Heart left ventricle (tissue), 16 donors: ENCODE measurements around the gene HOXB6. TPM values are rescaled to one million over a fixed set of nuclear protein-coding genes. Genes with fewer than 3 reads are reported as not detected.

Source experiments
- ATAC-seq, 4 donors: fragments of 200-7000 bp; cut with Tn5 transposase; one replicate each; pipeline ENCODE4 v1.9.1; 2020 to 2022; ENCODE audit warnings: moderate library complexity in 4 of 4, mild to moderate bottlenecking in 3 of 4, moderate number of reproducible peaks in 1 of 4
- DNase-seq, 5 donors: peaks; one replicate each; pipeline ENCODE4 v3.0.0-alpha.2; 2020
- H3K27ac ChIP-seq, 12 donors: fragments of 200-600 bp; sonication (generic) in 4 of 12; one replicate each; pipeline versions ENCODE4 v1.5.0 to v1.8.0; 2016 to 2022; ENCODE audit warnings: mild to moderate bottlenecking in 2 of 12
- H3K27me3 ChIP-seq, 9 donors: fragments of 200-600 bp; sonication (generic) in 2 of 9; one replicate each; pipeline versions ENCODE4 v1.5.1 to v1.8.0; 2016 to 2022; ENCODE audit warnings: mild to moderate bottlenecking in 3 of 9
- H3K36me3 ChIP-seq, 9 donors: fragments of 200-600 bp; sonication (generic) in 2 of 9; one replicate each; pipeline versions ENCODE4 v1.5.0 to v1.8.0; 2018 to 2022; ENCODE audit warnings: mild to moderate bottlenecking in 2 of 9
- H3K4me1 ChIP-seq, 12 donors: fragments of 200-600 bp; sonication (generic) in 4 of 12; one replicate each; pipeline versions ENCODE4 v1.5.0 to v1.8.0; 2016 to 2022; ENCODE audit warnings: mild to moderate bottlenecking in 3 of 12
- H3K4me3 ChIP-seq, 12 donors: fragments of 200-600 bp; sonication (generic) in 4 of 12; one replicate each; pipeline versions ENCODE4 v1.5.0 to v1.8.0; 2017 to 2022; ENCODE audit warnings: mild to moderate bottlenecking in 9 of 12, moderate library complexity in 4 of 12
- H3K9me3 ChIP-seq, 12 donors: fragments of 200-600 bp; sonication (generic) in 4 of 12; one replicate each; pipeline versions ENCODE4 v1.5.0 to v1.8.0; 2016 to 2022; ENCODE audit warnings: mild to moderate bottlenecking in 1 of 12
- POLR2A ChIP-seq, 2 donors: fragments of 450-650 bp; IDR thresholded peaks; one replicate each; pipeline ENCODE4 v1.6.1; 2017; ENCODE audit warnings: antibody characterized with exemption in 2 of 2, mild to moderate bottlenecking in 2 of 2, moderate library complexity in 2 of 2
- WGBS, 4 donors: extraction: QIAGEN DNeasy Blood & Tissue Kit in 2 of 4; methylation state at CpG; one replicate each; pipeline versions ENCODE4 v1.1.5 to v1.1.7; 2013 to 2018; 5-methylcytosine and 5-hydroxymethylcytosine counted together
- intact Hi-C, 10 donors: fragments of 100-400 bp; cut with DNase I; formaldehyde crosslinking; loops; one replicate each; pipeline versions ENCODE4 v1.11.1 to v1.14.2; 2022
- polyA plus RNA-seq, 2 donors: library from polyadenylated mRNA; stranded (reverse); fragments of 200-250 nt; gene quantifications; one replicate each; pipeline ENCODE4 v1.2.3, GENCODE V29; 2013
- total RNA-seq, 9 donors: library from RNA; depleted of rRNA in 2 of 9; stranded (reverse); fragments of >200 nt in 2 of 9; fragmentation: NEBNext Ultra II Directional in 3 of 9; extraction: Animal tissue kit (Norgen Biotek cat#: 25700) in 3 of 9; gene quantifications; one replicate each; pipeline versions ENCODE4 v1.1.0 to v1.2.4, GENCODE V29; 2016 to 2023
- TF ChIP-seq, protein P1 (sequence below), 12 donors: fragments of 200-600 bp; sonication (generic) in 4 of 12; IDR thresholded peaks; one replicate each; pipeline versions ENCODE4 v1.5.0 to v1.8.0; 2018 to 2022; ENCODE audit warnings: antibody characterized with exemption in 12 of 12, mild to moderate bottlenecking in 5 of 12
- donor health status: ischemic (EF 13 %, LVEDD 7.1; RV severe dilation, severe dysfunction).
- donor health status: healthy with polysubstance abuse.
- donor health status: DM: no; HTN: yes; CAD: no.
- donor health status: DM: no; HTN: no; CAD: no.
- donor health status: ischemic (EF 25% LVEDD 6.9; RV normal size, moderate dysfunction).
- donor health status: ischemic (EF 25% LVEDD 5.7; RV mildly dilated, moderate dysfunction).
- donor health status: healthy.
- donor health status: DM: yes; HTN: yes; CAD: no.
- donor health status: ischemic (EF 35%, LVEDD 5.7; RV mildly dilated, moderate dysfunction).
- donor health status: nonischemic (EF 11% LVEDD 7.7; RV severe dilation, severe dysfunction).
- donor health status: DM: yes; HTN: yes; CAD: no.
- donor health status: PGD.
- donor health status: ischemic (EF 29% LVEDD 5.4; RV normal size, mild dysfunction).
- donor health status: nonischemic (EF 23%, LVEDD 6.1; RV moderate dilation, normal function).

Gene HOXB6
- total and polyA plus RNA-seq, 11 donors, result 0.30 to 2.0 (median 0.54) TPM; not detected in 1

DNA sequence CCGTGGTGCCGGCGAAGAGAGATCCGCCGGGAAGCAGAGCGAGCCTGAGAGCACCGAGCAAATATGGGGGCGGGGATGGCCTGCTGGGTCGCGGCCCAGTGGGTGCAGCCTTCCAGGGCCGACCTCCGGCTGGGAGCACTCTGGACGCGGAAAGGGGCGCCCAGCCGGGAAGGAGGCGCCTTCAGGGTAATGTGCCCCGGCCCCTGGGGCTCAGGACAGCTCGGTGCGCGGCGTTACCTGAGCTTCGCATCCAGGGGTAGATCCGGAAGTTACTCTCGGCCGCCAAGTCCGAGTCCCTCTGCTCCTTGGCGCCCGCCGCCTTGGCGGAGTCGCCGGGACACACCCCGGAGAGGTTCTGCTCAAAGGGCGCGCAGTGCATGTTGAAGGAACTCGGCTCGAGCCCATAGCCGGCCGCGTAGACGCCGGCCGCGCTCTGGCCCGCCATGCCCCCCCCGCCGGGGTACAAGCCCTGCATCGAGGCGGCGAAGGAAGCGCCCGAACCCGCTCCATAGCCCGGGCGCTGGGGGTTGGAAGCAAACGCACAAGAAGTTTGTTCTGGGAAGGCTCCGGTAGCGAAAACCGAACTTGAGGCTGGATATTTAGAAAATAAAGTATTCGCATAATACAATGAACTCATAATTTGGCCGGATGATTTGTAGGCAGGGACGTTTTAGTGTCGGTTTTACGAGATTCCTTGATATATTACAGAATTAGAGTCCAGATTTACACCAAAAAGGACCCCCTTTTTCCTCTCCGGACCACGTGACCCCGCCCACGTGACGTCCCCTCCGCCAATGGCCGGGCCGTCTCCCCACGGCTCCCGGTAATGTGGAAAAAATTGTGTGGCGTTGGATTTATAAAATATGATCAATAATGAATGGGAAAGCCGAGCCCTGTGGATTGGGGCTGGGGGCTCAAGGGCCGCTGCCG is 5.8 kb upstream of the HOXB6 start, which contains the start of gene HOXB7:
Gene HOXB7, minus strand, starts transcription at position 736 of the 930 bp plus-strand sequence. Its CDS starts 99 bp downstream, at position 637.
- ATAC-seq, result peak in 3 of 4 donors; percentile 23 to 40 (median 38)
- H3K9me3 ChIP-seq, result peaks cover 0 to 3% (median 0%) of the 10 kb centered on the region in 12 donors
- H3K36me3 ChIP-seq, result no peaks in the 10 kb centered on the region
- H3K27me3 ChIP-seq, result peaks cover 81 to 100% (median 98%) of the 10 kb centered on the region in 9 donors
- peak in 3 of 5 donors; percentile 32 to 68 (median 62) for DNase-seq
- peak within 1 kb of the TSS; percentile 2 to 67 (median 44) for H3K4me3 ChIP-seq
- TF ChIP-seq, protein P1, sequence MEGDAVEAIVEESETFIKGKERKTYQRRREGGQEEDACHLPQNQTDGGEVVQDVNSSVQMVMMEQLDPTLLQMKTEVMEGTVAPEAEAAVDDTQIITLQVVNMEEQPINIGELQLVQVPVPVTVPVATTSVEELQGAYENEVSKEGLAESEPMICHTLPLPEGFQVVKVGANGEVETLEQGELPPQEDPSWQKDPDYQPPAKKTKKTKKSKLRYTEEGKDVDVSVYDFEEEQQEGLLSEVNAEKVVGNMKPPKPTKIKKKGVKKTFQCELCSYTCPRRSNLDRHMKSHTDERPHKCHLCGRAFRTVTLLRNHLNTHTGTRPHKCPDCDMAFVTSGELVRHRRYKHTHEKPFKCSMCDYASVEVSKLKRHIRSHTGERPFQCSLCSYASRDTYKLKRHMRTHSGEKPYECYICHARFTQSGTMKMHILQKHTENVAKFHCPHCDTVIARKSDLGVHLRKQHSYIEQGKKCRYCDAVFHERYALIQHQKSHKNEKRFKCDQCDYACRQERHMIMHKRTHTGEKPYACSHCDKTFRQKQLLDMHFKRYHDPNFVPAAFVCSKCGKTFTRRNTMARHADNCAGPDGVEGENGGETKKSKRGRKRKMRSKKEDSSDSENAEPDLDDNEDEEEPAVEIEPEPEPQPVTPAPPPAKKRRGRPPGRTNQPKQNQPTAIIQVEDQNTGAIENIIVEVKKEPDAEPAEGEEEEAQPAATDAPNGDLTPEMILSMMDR (IDR thresholded peaks at IDR 0.05), result no peak
- TF ChIP-seq POLR2A (IDR thresholded peaks at IDR 0.05), result no peak
- peak within 1 kb of the TSS in 4 of 12 donors; percentile 14 to 80 (median 27) for H3K27ac ChIP-seq
- H3K4me1 ChIP-seq, result peaks cover 0 to 45% (median 18%) of the 10 kb centered on the region in 12 donors
- intact Hi-C loops, result loop anchor here in 9 of 10 donors (10.0 kb wide), 5 partner anchors 276 to 586 kb away; no protein-coding TSS in a partner anchor
- WGBS, 4 donors, result 1 to 2% (median 2%) methylated on average over 50 to 79 of the region's 79 CpGs

DNA sequence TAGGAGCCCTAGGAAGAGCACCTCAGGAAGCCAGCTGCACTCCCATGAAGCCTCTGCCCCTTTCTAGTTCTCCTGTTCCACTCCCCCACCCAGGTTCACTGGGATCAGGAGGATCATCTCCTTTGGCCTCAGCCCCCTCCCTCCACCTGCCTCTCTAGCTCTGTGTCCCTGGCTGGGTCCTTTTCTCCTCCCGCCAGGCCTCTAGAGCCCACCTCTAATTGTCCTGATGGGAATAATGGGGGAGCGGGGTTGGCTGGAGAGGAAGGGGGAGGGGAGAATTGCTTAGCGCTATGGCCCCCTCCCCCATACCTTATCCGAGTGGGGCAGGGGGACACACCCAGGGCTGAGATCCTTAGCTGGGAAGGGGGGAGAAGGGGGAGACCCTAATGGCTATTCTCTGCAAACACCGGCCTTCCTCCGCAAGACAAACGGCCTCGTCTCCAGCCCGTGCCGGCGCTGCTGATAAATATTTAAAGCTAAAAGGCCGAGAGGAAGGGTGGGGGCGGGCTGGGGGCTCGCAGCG is 5.0 kb upstream of the HOXB6 start:
- ATAC-seq, result no peak
- TF ChIP-seq, protein P1 (IDR thresholded peaks at IDR 0.05), result no peak
- TF ChIP-seq POLR2A (IDR thresholded peaks at IDR 0.05), result no peak
- no peaks in the 10 kb centered on the region for H3K36me3 ChIP-seq
- peaks cover 0 to 45% (median 18%) of the 10 kb centered on the region in 12 donors for H3K4me1 ChIP-seq
- peak overlapping the region in 11 of 12 donors; percentile 4 to 67 (median 44) for H3K4me3 ChIP-seq
- no peak for DNase-seq
- 3 to 21% (median 5%) methylated on average over 4 to 15 of the region's 15 CpGs for WGBS, 4 donors
- H3K27me3 ChIP-seq, result peaks cover 83 to 100% (median 98%) of the 10 kb centered on the region in 9 donors
- intact Hi-C loops, result loop anchor here in 9 of 10 donors (10.0 kb wide), 5 partner anchors 275 to 585 kb away; no protein-coding TSS in a partner anchor
- peaks cover 0 to 3% (median 0%) of the 10 kb centered on the region in 12 donors for H3K9me3 ChIP-seq
- H3K27ac ChIP-seq, result peak overlapping the region in 1 of 12 donors; percentile 80

DNA sequence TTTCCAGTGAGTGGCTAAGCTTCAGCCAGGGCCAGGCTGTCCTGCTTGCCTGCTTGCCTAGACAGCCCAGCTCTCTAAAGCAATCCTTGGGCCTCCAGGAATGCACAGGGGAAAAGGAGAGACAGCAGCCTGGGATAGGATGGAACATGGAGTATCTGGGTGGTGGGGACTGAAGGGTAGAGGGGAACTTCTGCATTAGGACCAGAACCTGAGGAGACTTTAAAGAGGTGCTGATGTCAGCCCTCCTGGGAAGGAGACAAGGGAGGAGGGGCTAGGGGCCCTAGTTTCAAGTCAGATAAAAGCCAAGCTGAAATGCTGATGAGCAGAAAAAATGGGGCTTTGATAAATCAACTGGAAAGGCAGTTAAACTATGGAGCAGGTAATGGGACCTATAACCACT is 4.2 kb upstream of the HOXB6 start:
- peaks cover 83 to 100% (median 98%) of the 10 kb centered on the region in 9 donors for H3K27me3 ChIP-seq
- H3K27ac ChIP-seq, result no peak overlapping the region
- intact Hi-C loops, result no loop called here
- H3K36me3 ChIP-seq, result no peaks in the 10 kb centered on the region
- peaks cover 0 to 40% (median 17%) of the 10 kb centered on the region in 12 donors for H3K4me1 ChIP-seq
- no peak overlapping the region for H3K4me3 ChIP-seq
- peaks cover 0 to 3% (median 0%) of the 10 kb centered on the region in 12 donors for H3K9me3 ChIP-seq
- no peak for ATAC-seq
- no peak for TF ChIP-seq POLR2A (IDR thresholded peaks at IDR 0.05)
- TF ChIP-seq, protein P1 (IDR thresholded peaks at IDR 0.05), result no peak
- DNase-seq, result no peak

DNA sequence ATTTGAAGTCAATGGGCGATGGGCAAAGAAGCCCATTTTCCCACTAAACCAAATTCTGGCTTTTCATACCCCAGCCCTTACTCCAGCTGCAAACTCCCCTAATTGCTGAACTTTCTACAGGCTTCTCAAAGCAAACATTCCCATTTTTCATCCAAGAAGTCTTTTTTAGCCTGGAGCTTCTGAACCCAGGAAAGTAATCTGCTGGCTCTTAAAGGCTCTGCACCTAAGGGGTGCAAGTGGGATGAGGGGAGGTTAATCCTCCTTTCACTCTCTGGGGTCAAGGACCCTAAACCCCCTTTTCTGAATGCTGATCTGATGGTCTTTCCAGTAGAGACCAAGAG is 3.7 kb upstream of the HOXB6 start:
- 60 to 86% (median 75%) methylated on average over 1 of the region's 1 CpG for WGBS, 4 donors
- intact Hi-C loops, result no loop called here
- TF ChIP-seq, protein P1 (IDR thresholded peaks at IDR 0.05), result no peak
- TF ChIP-seq POLR2A (IDR thresholded peaks at IDR 0.05), result no peak
- ATAC-seq, result no peak
- Histone ChIP-seq H3K27ac (no peak overlapping the region), H3K9me3 (peaks cover 0 to 3% (median 0%) of the 10 kb centered on the region in 12 donors), H3K4me1 (peaks cover 0 to 37% (median 16%) of the 10 kb centered on the region in 12 donors), H3K36me3 (no peaks in the 10 kb centered on the region), H3K4me3 (no peak overlapping the region), H3K27me3 (peaks cover 83 to 100% (median 98%) of the 10 kb centered on the region in 9 donors)
- no peak for DNase-seq
